Neural crest cell (in vitro differentiated cells): ENCODE data around the gene INS. TPM values are rescaled to one million over a fixed set of nuclear protein-coding genes. Genes with fewer than 3 reads are reported as not detected.

ENCODE experiments used
- DNase-seq: peaks from one replicate; pipeline ENCODE4 v3.0.0; 2021; ENCODE audit warnings: low read depth, mixed read lengths, low spot score
- H3K27ac Mint-ChIP-seq: one replicate; pipeline ENCODE4 v1.8.0; 2021; ENCODE audit warnings: mild to moderate bottlenecking, mixed read lengths; ENCODE audit not compliant: unreplicated experiment
- H3K27me3 Mint-ChIP-seq: 2 replicates; pipeline ENCODE4 v1.8.0; 2021; ENCODE audit warnings: low read depth, mild to moderate bottlenecking, mixed read lengths
- H3K36me3 Mint-ChIP-seq: 2 replicates; pipeline ENCODE4 v1.8.0; 2021; ENCODE audit warnings: low read depth, mild to moderate bottlenecking, mixed read lengths
- H3K4me1 Mint-ChIP-seq: 2 replicates; pipeline ENCODE4 v1.8.0; 2021; ENCODE audit warnings: mixed read lengths
- H3K4me3 Mint-ChIP-seq: one replicate; pipeline ENCODE4 v1.8.0; 2021; ENCODE audit warnings: mild to moderate bottlenecking, mixed read lengths
- H3K9me3 Mint-ChIP-seq: 2 replicates; pipeline ENCODE4 v1.8.0; 2021; ENCODE audit warnings: mixed read lengths
- CTCF ChIP-seq: fragments of 200-600 bp; sonication (generic); conservative IDR thresholded peaks from 2 replicates; pipeline ENCODE4 v1.5.0; 2021; ENCODE audit warnings: antibody characterized with exemption, mild to moderate bottlenecking
- total RNA-seq: library from RNA; stranded (reverse); gene quantifications from 2 replicates; pipeline ENCODE4 v1.2.1, GENCODE V29; 2021

The INS gene
- total RNA-seq, 1 donor from 2014 or later: not detected

GRCh38 chr11:2144544-2145248, 16.3 kb downstream of the INS start:
- Mint-ChIP-seq H3K27me3 (peaks cover 95% of the 10 kb centered on the region), H3K27ac (no peak overlapping the region), H3K36me3 (no peaks in the 10 kb centered on the region), H3K9me3 (no peaks in the 10 kb centered on the region), H3K4me1 (peaks cover 10% of the 10 kb centered on the region), H3K4me3 (no peak overlapping the region)
- no peak for DNase-seq
- no peak for TF ChIP-seq CTCF

GRCh38 chr11:2143799-2144543, 17.0 kb downstream of the INS start:
- H3K9me3 Mint-ChIP-seq: no peaks in the 10 kb centered on the region
- H3K27ac Mint-ChIP-seq: no peak overlapping the region
- H3K4me3 Mint-ChIP-seq: no peak overlapping the region
- H3K4me1 Mint-ChIP-seq: peaks cover 10% of the 10 kb centered on the region
- H3K36me3 Mint-ChIP-seq: no peaks in the 10 kb centered on the region
- DNase-seq: no peak
- H3K27me3 Mint-ChIP-seq: peaks cover 88% of the 10 kb centered on the region
- TF ChIP-seq CTCF: peak; percentile 31

- Mint-ChIP-seq H3K36me3 (no peaks in the 10 kb centered on the region), H3K27ac (no peak overlapping the region), H3K4me1 (peaks cover 6% of the 10 kb centered on the region), H3K27me3 (peaks cover 86% of the 10 kb centered on the region), H3K4me3 (no peak overlapping the region), H3K9me3 (no peaks in the 10 kb centered on the region)
- no peak for TF ChIP-seq CTCF
- DNase-seq: no peak
Measured at GRCh38 chr11:2143477-2143798, 17.6 kb downstream of the INS start.

GRCh38 chr11:2142762-2143202, 18.2 kb downstream of the INS start:
- Mint-ChIP-seq H3K36me3 (no peaks in the 10 kb centered on the region), H3K4me1 (no peaks in the 10 kb centered on the region), H3K27me3 (peaks cover 83% of the 10 kb centered on the region), H3K27ac (no peak overlapping the region), H3K9me3 (no peaks in the 10 kb centered on the region), H3K4me3 (no peak overlapping the region)
- DNase-seq: no peak
- TF ChIP-seq CTCF: no peak

GRCh38 chr11:2142300-2142759, 18.7 kb downstream of the INS start:
- DNase-seq: no peak
- Mint-ChIP-seq H3K4me3 (no peak overlapping the region), H3K36me3 (no peaks in the 10 kb centered on the region), H3K4me1 (no peaks in the 10 kb centered on the region), H3K9me3 (no peaks in the 10 kb centered on the region), H3K27ac (no peak overlapping the region), H3K27me3 (peaks cover 85% of the 10 kb centered on the region)
- TF ChIP-seq CTCF: no peak
